SK-N-SH (cell line): ENCODE results near the gene ALDH7A1. TPM values are rescaled to one million over a fixed set of nuclear protein-coding genes. Genes with fewer than 3 reads are reported as not detected.

Experiments used
- CTCF ChIA-PET: fragments of 300-600, 350-600 bp; formaldehyde crosslinking; extraction: SDS; loops from one replicate; lab custom pipeline; 2021; lab: Yijun Ruan, JAX
- POLR2A ChIA-PET: fragments of 350-600 bp; sonication (Branson Sonifier 250); formaldehyde crosslinking; extraction: SDS; loops from one replicate; lab custom pipeline; 2020; ENCODE audit warnings: antibody characterized with exemption, inconsistent platforms; lab: Yijun Ruan, JAX
- DNase-seq: peaks from one replicate; pipeline ENCODE4 v3.0.0; 2012
- H2AFZ ChIP-seq: fragments of 200-600 bp; sonication (generic); 2 replicates; pipeline ENCODE4 v1.8.1; 2016; ENCODE audit warnings: antibody characterized with exemption, mild to moderate bottlenecking, low read depth
- H3F3A ChIP-seq: fragments of 200-600 bp; sonication (generic); replicated peaks from 2 replicates; pipeline ENCODE3; 2016; ENCODE audit warnings: antibody characterized with exemption, mild to moderate bottlenecking; ENCODE audit not compliant: insufficient read depth
- H3K27ac ChIP-seq, 2 experiments: fragments of 200-500 bp in 1 of 2; fragments of 200-600 bp in 1 of 2; sonication (Bioruptor generic) in 1 of 2; sonication (generic), shearing (Covaris generic) in 1 of 2; 2 replicates each; pipeline versions ENCODE4 v1.5.1 to v1.6.1; 2014 to 2016; ENCODE audit warnings: low read depth in 2 of 2, inconsistent platforms in 1 of 2, low read length in 1 of 2, mild to moderate bottlenecking in 1 of 2, mixed read lengths in 1 of 2
- H3K27me3 ChIP-seq: fragments of 200-600 bp; sonication (generic), shearing (Covaris generic); 2 replicates; pipeline ENCODE4 v1.6.1; 2016; ENCODE audit warnings: mixed run types; ENCODE audit not compliant: insufficient read depth
- H3K36me3 ChIP-seq, 2 experiments: fragments of 200-500 bp in 1 of 2; fragments of 200-600 bp in 1 of 2; sonication (Bioruptor generic) in 1 of 2; sonication (generic) in 1 of 2; replicated peaks in 1 of 2; 2 replicates each; pipeline versions ENCODE3 to v1.5.1; 2014 to 2016; ENCODE audit warnings: low read length in 1 of 2, mild to moderate bottlenecking in 1 of 2; ENCODE audit not compliant: insufficient read depth in 2 of 2, control insufficient read depth in 1 of 2
- H3K4me1 ChIP-seq, 2 experiments: fragments of 200-500 bp in 1 of 2; fragments of 200-600 bp in 1 of 2; sonication (Bioruptor generic) in 1 of 2; sonication (generic), shearing (Covaris generic) in 1 of 2; 2 replicates each; pipeline versions ENCODE4 v1.5.1 to v1.6.1; 2014 to 2016; ENCODE audit warnings: low read depth in 1 of 2, low read length in 1 of 2, mixed run types in 1 of 2; ENCODE audit not compliant: insufficient read depth in 2 of 2, control insufficient read depth in 1 of 2
- H3K4me2 ChIP-seq: fragments of 200-600 bp; sonication (generic), shearing (Covaris generic); 2 replicates; pipeline ENCODE4 v1.6.1; 2017; ENCODE audit warnings: mixed run types
- H3K4me3 ChIP-seq, 2 experiments: fragments of 200-500 bp in 1 of 2; fragments of 200-600 bp in 1 of 2; sonication (Bioruptor generic) in 1 of 2; sonication (generic), shearing (Covaris generic) in 1 of 2; 2 replicates each; pipeline versions ENCODE4 v1.5.1 to v1.8.1; 2014 to 2016; ENCODE audit warnings: low read depth in 2 of 2, inconsistent platforms in 1 of 2, low read length in 1 of 2, mild to moderate bottlenecking in 1 of 2, mixed read lengths in 1 of 2, moderate library complexity in 1 of 2
- H3K79me2 ChIP-seq: fragments of 200-600 bp; sonication (generic); 2 replicates; pipeline ENCODE4 v1.8.1; 2017; ENCODE audit warnings: mild to moderate bottlenecking; ENCODE audit not compliant: insufficient read depth
- H3K9ac ChIP-seq: fragments of 200-600 bp; sonication (generic); 2 replicates; pipeline ENCODE4 v1.6.1; 2017; ENCODE audit warnings: mixed run types
- H3K9me2 ChIP-seq: fragments of 200-600 bp; sonication (generic); 2 replicates; pipeline ENCODE4 v1.6.1; 2017; ENCODE audit warnings: mixed run types
- H3K9me3 ChIP-seq: fragments of 200-600 bp; sonication (generic); 2 replicates; pipeline ENCODE4 v1.6.1; 2017; ENCODE audit warnings: mixed run types, mild to moderate bottlenecking, moderate library complexity
- H4K20me1 ChIP-seq: fragments of 200-600 bp; sonication (generic); 2 replicates; pipeline ENCODE4 v1.6.1; 2017; ENCODE audit warnings: mild to moderate bottlenecking, mixed run types; ENCODE audit not compliant: insufficient read depth
- CHD2 ChIP-seq: fragments of 150-350 bp; IDR thresholded peaks from 2 replicates; pipeline ENCODE4 v1.6.1; 2018; ENCODE audit warnings: low read length; ENCODE audit not compliant: partially characterized antibody
- EP300 ChIP-seq, 2 experiments: IDR thresholded peaks; 2 replicates each; pipeline versions ENCODE4 v1.4.0 to v1.6.1; 2012; ENCODE audit warnings: borderline replicate concordance in 1 of 2, low read depth in 1 of 2, low read length in 1 of 2
- EZH2phosphoT487 ChIP-seq: fragments of 200-600 bp; sonication (generic); IDR thresholded peaks from 2 replicates; pipeline ENCODE4 v1.6.1; 2017; ENCODE audit warnings: low read depth, mixed run types, mild to moderate bottlenecking, antibody characterized with exemption, moderate library complexity, borderline replicate concordance
- FOXM1 ChIP-seq: IDR thresholded peaks from 2 replicates; pipeline ENCODE4 v1.4.0; 2012; ENCODE audit warnings: low read depth, mild to moderate bottlenecking
- GABPA ChIP-seq: IDR thresholded peaks from 2 replicates; pipeline ENCODE4 v1.4.0; 2012; ENCODE audit warnings: low read depth, mild to moderate bottlenecking
- GATA2 ChIP-seq: sonication (generic); formaldehyde crosslinking; IDR thresholded peaks from 2 replicates; pipeline ENCODE4 v1.5.0; 2020; ENCODE audit warnings: mild to moderate bottlenecking, missing genetic modification reagents
- JUND ChIP-seq: IDR thresholded peaks from 2 replicates; pipeline ENCODE4 v1.4.0; 2012
- NFIC ChIP-seq: IDR thresholded peaks from 2 replicates; pipeline ENCODE4 v1.4.0; 2012; ENCODE audit warnings: borderline replicate concordance
- NRF1 ChIP-seq: IDR thresholded peaks from 2 replicates; pipeline ENCODE4 v1.6.1; 2012; ENCODE audit warnings: low read depth, mild to moderate bottlenecking, low read length
- PBX3 ChIP-seq: IDR thresholded peaks from 2 replicates; pipeline ENCODE4; 2012
- POLR2AphosphoS5 ChIP-seq: IDR thresholded peaks from 2 replicates; pipeline ENCODE4 v1.6.1; 2012; ENCODE audit warnings: low read depth, low read length
- RXRA ChIP-seq: IDR thresholded peaks from 2 replicates; pipeline ENCODE4 v1.4.0; 2012; ENCODE audit warnings: low read depth, mild to moderate bottlenecking, borderline replicate concordance
- SIN3A ChIP-seq: IDR thresholded peaks from 2 replicates; pipeline ENCODE4 v1.6.1; 2012; ENCODE audit warnings: low read depth, mild to moderate bottlenecking, low read length, moderate library complexity, borderline replicate concordance
- TAF1 ChIP-seq: IDR thresholded peaks from 2 replicates; pipeline ENCODE4 v1.6.1; 2012; ENCODE audit warnings: low read depth, mild to moderate bottlenecking, low read length, moderate library complexity, borderline replicate concordance
- TCF12 ChIP-seq: IDR thresholded peaks from 2 replicates; pipeline ENCODE4 v1.4.0; 2012
- YY1 ChIP-seq: IDR thresholded peaks from 2 replicates; pipeline ENCODE4 v1.4.0; 2012; ENCODE audit warnings: low read depth, mild to moderate bottlenecking
- ZBTB33 ChIP-seq: IDR thresholded peaks from 2 replicates; pipeline ENCODE4 v1.4.0; 2012; ENCODE audit warnings: low read depth, borderline replicate concordance
- WGBS: methylation state at CpG from one replicate; pipeline ENCODE4 v1.1.6; 2017; ENCODE audit warnings: low lambda C conversion rate; 5-methylcytosine and 5-hydroxymethylcytosine counted together
- polyA plus RNA-seq, 3 experiments: library from polyadenylated mRNA; depleted of rRNA; stranded (reverse); fragments of >200 nt; gene quantifications; 2 replicates each; pipeline ENCODE4 v1.2.3, GENCODE V29; 2012
- TF ChIP-seq, protein P1 (sequence below): IDR thresholded peaks from 2 replicates; pipeline ENCODE4 v1.4.0; 2012; ENCODE audit warnings: low read depth
- TF ChIP-seq, protein P2 (sequence below): fragments of 200-600 bp; sonication (generic); IDR thresholded peaks from 2 replicates; pipeline ENCODE4 v1.6.1; 2017; ENCODE audit warnings: antibody characterized with exemption, mild to moderate bottlenecking, moderate library complexity

Gene ALDH7A1
- polyA plus RNA-seq, 1 of the 3 experiments (the other 2 are of a cell fraction): 44.5 TPM

DNA sequence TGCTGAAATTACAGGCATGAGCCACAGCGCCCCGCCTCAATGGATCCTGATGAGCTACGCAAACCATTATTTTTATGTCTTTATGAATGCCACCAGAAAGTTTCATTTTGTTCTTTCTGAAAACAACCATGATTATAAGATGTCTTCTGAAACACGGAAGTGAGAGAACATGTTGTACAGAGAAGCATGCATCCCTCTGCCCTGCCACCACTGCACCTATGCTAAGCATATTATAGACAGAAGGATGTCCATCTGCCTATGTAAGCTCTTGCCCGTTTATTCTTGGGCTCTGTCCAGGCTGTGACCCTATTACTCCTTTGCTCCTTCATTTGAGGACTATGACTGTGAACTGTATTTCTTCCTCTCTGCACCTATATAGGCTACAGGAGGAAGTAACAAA, 97.5 kb downstream of the ALDH7A1 start:
- Histone ChIP-seq H3K79me2 (no peaks in the 10 kb centered on the region), H4K20me1 (no peaks in the 10 kb centered on the region), H3K9ac (no peak overlapping the region), H3K4me2 (no peak overlapping the region), H3K9me3 (no peaks in the 10 kb centered on the region), H3K4me1 (no peaks in the 10 kb centered on the region; a peak in 1 of 4 replicates), H3K4me3 (no peak overlapping the region), H3F3A (peaks cover 3% of the 10 kb centered on the region), H3K9me2 (no peaks in the 10 kb centered on the region), H3K27ac (no peak overlapping the region), H3K27me3 (no peaks in the 10 kb centered on the region), H2AFZ (no peak overlapping the region), H3K36me3 (no peaks in the 10 kb centered on the region)
- TF ChIP-seq PBX3: no peak
- no peak for TF ChIP-seq EP300 (IDR thresholded peaks at IDR 0.05; ENCODE audit: borderline replicate concordance in 1 of 2, low read depth in 1 of 2, low read length in 1 of 2)
- TF ChIP-seq, protein P1, sequence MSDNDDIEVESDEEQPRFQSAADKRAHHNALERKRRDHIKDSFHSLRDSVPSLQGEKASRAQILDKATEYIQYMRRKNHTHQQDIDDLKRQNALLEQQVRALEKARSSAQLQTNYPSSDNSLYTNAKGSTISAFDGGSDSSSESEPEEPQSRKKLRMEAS: no peak
- no peak for TF ChIP-seq SIN3A
- TF ChIP-seq POLR2AphosphoS5: no peak
- TF ChIP-seq RXRA: no peak
- TF ChIP-seq EZH2phosphoT487: no peak
- no peak for TF ChIP-seq ZBTB33
- TF ChIP-seq GABPA: no peak
- TF ChIP-seq YY1: no peak
- no peak for TF ChIP-seq CHD2
- no peak for TF ChIP-seq TAF1
- TF ChIP-seq GATA2 (CRISPR knock-in tag): no peak
- TF ChIP-seq FOXM1: no peak
- no peak for TF ChIP-seq TCF12
- no peak for TF ChIP-seq NRF1
- no peak for TF ChIP-seq JUND
- TF ChIP-seq, protein P2, sequence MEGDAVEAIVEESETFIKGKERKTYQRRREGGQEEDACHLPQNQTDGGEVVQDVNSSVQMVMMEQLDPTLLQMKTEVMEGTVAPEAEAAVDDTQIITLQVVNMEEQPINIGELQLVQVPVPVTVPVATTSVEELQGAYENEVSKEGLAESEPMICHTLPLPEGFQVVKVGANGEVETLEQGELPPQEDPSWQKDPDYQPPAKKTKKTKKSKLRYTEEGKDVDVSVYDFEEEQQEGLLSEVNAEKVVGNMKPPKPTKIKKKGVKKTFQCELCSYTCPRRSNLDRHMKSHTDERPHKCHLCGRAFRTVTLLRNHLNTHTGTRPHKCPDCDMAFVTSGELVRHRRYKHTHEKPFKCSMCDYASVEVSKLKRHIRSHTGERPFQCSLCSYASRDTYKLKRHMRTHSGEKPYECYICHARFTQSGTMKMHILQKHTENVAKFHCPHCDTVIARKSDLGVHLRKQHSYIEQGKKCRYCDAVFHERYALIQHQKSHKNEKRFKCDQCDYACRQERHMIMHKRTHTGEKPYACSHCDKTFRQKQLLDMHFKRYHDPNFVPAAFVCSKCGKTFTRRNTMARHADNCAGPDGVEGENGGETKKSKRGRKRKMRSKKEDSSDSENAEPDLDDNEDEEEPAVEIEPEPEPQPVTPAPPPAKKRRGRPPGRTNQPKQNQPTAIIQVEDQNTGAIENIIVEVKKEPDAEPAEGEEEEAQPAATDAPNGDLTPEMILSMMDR: no peak
- no peak for TF ChIP-seq NFIC
- ChIA-PET CTCF (interaction anchor here (0.8 kb wide), 1 partner anchor 41 kb away, joined by 3 read pairs; no protein-coding TSS in a partner anchor), POLR2A (no interaction called here)
- DNase-seq: no peak
- 93% methylated on average over 5 of the region's 5 CpGs for WGBS
